GM18517 (cell line): ENCODE results near the gene IFNAR1.
"Not testable (repeated sequence)": the region's sequence is repeated elsewhere in the genome, so short reads cannot be mapped to it uniquely, and the experiment has no call there.

ENCODE experiments used
- ATAC-seq: cut with Tn5 transposase; IDR thresholded peaks from one replicate; pipeline ENCODE4 v1.9.1; 2021; ENCODE audit warnings: mild to moderate bottlenecking, moderate library complexity; ENCODE audit not compliant: unreplicated experiment

The IFNAR1 gene

GRCh38 chr21:33339918-33340317 lies 15.1 kb downstream of the IFNAR1 start:
- ATAC-seq = no peak

- no peak for ATAC-seq
Measured at GRCh38 chr21:33345751-33346238, 21.0 kb downstream of the IFNAR1 start.

- no peak for ATAC-seq
Measured at GRCh38 chr21:33348706-33349105, 23.9 kb downstream of the IFNAR1 start.

DNA sequence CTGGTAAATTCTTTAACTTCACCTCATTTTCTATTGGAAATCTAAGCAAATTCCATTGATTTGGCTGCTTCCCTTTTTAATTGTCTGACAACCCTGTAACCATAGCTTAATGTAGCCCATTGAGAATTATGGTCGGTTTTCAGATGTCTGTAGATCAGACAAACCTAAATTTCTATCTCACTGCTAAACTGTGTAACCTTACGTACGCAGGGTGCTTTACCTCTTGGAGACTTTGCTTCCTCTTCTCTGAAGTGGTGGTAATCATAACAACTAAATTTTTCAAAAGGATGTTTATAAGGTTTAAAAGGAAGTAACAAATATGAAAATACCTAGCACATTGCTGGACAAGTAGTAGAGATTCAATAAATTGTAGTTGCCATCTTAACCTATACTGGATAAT lies 25.9 kb downstream of the IFNAR1 start:
- ATAC-seq = no peak

GRCh38 chr21:33355355-33355754 lies 30.6 kb downstream of the IFNAR1 start:
- no peak for ATAC-seq

DNA sequence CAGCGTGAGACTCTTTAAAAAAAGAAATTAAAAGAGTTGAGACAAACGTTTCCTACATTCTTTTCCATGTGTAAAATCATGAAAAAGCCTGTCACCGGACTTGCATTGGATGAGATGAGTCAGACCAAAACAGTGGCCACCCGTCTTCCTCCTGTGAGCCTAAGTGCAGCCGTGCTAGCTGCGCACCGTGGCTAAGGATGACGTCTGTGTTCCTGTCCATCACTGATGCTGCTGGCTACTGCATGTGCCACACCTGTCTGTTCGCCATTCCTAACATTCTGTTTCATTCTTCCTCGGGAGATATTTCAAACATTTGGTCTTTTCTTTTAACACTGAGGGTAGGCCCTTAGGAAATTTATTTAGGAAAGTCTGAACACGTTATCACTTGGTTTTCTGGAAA lies 31.2 kb downstream of the IFNAR1 start:
- ATAC-seq = no peak

GRCh38 chr21:33357177-33357576 lies 32.4 kb downstream of the IFNAR1 start:
- no peak for ATAC-seq

GRCh38 chr21:33359446-33359845 lies 34.7 kb downstream of the IFNAR1 start:
- ATAC-seq = no peak

- ATAC-seq = no peak
Measured at GRCh38 chr21:33360281-33360680, 35.5 kb downstream of the IFNAR1 start.

DNA sequence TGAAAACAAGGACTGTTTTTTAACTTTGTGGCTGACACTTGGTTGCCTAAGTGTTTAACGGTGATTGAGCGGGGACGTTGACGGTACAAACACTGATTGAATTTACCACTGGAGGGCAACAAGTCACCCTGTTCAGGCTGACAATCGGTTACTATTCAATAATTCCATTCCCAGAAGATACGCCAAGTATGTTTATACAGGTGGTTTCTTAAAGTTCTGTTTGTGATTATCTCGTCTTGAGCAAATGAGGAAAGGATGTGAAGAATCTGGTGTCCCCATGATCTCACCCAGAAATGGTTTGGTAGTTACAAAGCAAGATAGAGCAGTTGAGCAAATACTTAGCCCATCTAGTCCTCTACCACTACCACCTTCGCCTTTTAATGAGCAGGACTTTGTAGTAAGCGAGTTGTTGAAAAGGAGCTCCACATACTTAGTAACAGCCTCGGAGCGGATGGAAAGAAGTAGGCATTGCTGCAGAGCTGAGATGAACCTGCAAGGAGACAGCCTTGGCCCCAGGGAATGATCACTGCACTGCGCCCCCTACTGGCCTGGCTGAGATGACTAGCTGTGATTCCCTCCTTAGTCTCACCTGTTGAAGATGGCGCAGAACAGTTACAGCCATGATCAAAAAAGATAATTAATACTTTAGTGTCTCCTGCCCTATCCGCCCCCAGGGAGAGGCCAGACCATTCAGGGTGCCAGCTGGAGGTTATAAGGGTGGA lies 36.3 kb downstream of the IFNAR1 start:
- ATAC-seq = peak; percentile 80

DNA sequence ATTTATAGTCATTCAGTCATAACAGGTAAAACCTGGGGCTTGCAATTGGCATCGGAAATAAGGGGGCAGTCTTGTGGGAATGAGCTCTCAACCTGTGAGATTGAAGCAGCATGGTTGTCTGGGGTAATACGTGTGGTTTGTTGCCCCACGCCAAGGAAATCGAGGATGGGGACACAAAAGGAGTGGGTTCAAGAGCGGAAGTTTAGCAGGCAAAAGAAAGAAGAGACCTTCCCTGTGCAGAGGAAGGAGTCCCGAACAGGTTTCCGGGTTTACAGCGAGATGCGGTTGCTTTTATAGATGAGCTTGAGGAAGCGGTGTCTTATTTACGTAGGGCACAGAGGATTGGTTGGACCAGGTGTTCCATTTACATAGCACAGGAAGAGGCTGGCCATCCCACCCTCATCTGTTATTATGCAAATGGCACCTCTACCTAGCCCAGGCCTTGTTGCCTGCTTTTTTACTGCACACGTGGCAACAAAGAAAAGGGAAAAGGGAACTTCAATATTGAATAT lies 37.3 kb downstream of the IFNAR1 start:
- ATAC-seq = peak; percentile 47

- not testable (repeated sequence) for ATAC-seq
Measured at GRCh38 chr21:33363911-33364609, 39.3 kb downstream of the IFNAR1 start.

DNA sequence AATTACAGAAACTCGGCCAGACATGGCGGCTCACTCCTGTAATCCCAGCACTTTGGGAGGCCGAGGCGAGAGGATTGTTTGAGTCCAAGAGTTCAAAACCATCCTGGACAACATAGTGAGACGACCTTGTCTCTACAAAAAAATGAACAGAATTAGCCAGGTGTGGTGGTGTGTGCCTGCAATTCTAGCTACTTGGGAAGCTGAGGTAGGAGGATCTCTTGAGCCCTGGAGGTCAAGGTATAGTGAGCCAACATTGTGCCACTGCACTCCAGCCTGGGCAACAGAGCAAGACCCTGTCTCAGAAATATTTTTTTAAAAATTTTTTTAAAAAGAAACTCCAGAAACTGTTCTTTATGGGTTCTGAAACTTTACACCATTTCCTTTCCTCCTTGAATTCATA lies 40.1 kb downstream of the IFNAR1 start:
- ATAC-seq = no peak

GRCh38 chr21:33367309-33367973 lies 42.7 kb downstream of the IFNAR1 start:
- ATAC-seq = no peak

GRCh38 chr21:33368124-33368523 lies 43.4 kb downstream of the IFNAR1 start:
- ATAC-seq = no peak

GRCh38 chr21:33368576-33368975 lies 43.8 kb downstream of the IFNAR1 start:
- ATAC-seq = no peak

GRCh38 chr21:33369586-33369985 lies 44.8 kb downstream of the IFNAR1 start:
- no peak for ATAC-seq

GRCh38 chr21:33370305-33370704 lies 45.5 kb downstream of the IFNAR1 start:
- ATAC-seq = no peak

DNA sequence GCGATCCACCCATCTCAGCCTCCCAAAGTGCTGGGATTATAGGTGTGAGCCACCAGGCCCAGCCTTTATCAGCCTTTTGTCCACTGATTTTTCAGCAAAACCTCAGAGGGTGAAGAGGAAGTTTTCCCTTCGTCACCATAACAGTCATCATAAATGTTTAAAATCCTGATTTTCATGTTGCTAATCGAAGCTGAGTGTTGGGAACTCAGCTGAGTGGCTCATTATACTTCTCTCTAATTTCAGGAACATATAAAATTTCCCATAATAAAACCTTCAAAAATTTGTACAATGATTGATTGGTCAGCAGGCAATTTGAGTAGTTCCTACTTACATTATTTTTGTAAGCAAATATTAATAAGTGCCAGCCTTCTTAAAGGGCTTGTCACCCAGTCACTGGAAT lies 46.6 kb downstream of the IFNAR1 start:
- no peak for ATAC-seq

- no peak for ATAC-seq
Measured at GRCh38 chr21:33372582-33372981, 47.8 kb downstream of the IFNAR1 start.

DNA sequence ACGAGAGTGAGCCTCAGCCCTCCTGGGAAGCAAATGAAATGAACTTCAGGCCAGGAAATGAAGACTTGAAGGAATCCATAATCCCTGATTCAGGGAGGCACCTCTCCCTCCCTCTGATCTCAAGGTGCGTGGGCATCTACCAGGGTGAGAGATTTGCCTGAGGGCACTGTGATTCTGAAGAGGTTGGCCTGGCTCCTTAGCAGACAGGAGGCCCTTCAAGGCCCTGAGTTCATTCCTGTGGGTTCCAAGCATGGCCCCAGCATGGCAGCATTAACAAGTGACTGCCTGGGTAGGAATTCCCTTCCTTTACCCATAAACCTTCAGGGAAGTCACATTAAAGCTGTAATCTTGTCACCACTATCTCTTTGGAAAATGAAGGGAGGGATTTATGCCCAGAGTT lies 48.7 kb downstream of the IFNAR1 start:
- ATAC-seq = no peak

DNA sequence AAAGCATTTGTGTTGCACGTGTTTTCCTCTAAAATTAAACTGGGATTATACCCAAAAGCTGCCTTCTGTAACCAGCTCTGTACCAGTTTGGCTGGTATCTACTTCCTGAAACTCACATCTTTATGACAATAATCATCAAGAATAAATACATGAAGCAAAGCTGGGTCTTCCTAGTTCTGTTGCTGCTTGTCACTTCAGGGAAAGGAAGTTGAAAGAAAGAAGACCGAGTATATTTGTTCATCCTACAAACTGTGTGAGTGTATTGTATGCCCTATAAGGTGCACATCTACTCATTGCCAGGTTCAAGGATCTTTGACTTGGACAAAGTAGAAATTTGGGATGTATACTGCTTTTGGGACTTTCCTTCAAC lies 49.3 kb downstream of the IFNAR1 start:
- no peak for ATAC-seq
